Stimulated activated CD8-positive, alpha-beta memory T cell treated with anti-CD3 and anti-CD28 coated beads, Interleukin-4, amount 100 ng/mL, for 48 hours (primary cell): ENCODE measurements around the gene CRIP2.
A peak's percentile ranks its signal among the peaks of the same experiment; 100 is the strongest.

Source experiments
- DNase-seq: peaks from one replicate; pipeline ENCODE4 v3.0.0-alpha.2; 2020

The CRIP2 gene

DNA sequence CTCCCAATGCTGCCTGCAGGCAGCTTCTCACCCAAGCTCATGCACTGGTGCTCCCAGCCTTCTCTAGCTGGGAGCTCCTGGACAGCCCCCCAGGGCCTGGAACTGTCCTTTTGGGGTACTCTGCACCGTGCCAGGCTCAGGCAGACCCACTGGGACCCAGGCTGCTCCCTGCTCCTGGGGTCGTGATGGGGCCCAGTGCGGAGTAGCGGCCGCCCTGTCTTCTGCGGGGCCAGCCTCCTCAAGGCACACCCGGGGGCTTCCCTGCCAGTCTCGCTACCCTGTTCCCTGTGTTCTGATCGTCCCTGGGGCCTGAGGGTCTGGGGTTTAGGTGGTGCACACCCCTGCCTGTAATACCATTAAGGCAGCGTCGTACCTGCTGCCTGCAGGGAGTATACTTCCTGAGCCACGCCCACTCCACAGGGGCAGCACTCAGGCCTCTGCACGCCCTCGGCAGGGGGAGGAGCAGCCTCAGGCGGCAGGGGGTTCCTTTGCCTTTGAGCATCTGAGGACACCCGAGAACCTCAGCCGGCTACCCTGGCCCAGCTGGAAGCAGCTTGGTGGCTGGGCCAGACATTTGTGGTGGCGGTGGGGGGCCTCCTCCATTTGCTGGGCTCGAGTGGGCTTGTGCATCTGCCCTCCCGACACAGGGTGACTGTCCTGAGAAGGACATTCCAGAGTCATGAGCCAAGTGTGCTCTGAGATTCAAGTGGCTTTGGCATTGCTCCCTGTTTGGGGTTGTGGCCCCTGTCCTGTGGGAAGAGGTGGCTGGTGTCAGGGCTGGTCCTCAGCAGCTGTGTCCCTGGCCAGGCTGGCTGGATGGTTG is 9.2 kb upstream of the CRIP2 start:
- DNase-seq, result no peak

DNA sequence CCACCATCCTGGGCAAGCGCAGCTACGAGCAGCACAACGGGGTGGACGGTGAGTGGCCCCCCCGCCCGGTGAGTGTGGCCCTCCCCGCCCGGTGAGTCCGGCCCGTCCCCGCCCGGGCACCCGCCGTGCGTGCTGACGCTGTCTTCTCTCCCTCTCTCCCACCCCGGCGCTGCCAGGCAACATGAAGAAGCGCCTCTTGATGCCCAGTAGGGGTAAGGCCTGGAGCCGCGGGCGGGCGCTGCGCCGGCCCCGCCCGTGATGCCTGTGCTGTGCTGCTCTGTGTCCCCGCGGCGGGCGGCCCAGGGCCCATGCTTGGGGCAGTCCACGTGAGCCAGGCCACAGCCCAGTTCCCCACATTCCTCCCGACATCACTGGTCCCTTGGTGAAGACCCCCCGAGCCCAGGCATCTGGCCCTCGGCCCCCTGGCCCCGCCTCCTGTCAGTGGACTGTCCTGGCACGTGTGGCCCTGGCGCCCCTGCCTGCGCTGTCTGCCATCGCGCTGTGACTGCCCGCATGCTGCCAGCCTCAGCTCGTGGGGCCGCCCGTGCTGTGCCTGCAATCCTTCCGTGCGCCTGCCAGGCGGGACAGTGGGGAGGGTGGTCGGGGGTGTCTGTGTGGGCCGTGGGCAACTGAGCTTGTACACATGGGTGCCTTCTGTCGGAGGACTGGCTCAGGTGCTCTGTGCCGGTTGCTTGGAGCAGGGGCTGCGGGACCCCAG is 7.9 kb upstream of the CRIP2 start:
- DNase-seq, result no peak

- no peak for DNase-seq
Measured at GRCh38 chr14:105467249-105467941, 7.2 kb upstream of the CRIP2 start.

- DNase-seq, result no peak
Measured at GRCh38 chr14:105467942-105468471, 6.6 kb upstream of the CRIP2 start.

DNA sequence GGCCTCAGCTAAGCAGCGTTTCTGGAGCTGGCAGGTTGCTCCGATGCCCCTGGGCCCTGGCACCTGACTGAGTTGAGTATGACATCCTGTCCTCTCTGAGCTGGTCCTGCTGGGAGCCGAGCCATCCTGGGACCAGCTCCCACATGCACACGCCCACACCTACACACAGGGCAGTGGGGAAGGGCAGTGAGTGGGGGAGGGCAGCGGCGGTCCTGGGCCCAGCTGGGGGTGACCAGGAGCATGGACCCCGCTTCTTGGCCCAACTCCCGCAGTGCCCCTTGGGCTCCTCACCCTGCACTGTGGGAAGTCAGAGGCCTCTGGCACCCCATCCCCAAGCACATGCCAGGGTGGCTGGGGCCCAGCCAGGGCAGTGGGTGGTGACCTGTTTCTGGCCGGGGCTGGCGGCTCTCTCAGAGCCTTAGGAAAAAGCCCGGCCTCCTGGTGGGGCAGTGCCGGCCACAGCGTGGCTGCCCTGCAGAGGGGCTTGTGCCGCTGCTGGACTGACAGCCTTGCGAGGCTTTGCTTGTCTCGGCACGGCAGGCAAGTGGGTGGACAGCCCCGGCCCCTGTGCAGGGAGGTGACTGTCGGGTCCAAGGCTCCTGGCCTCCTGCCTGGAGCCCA is 5.9 kb upstream of the CRIP2 start:
- DNase-seq, result no peak

DNA sequence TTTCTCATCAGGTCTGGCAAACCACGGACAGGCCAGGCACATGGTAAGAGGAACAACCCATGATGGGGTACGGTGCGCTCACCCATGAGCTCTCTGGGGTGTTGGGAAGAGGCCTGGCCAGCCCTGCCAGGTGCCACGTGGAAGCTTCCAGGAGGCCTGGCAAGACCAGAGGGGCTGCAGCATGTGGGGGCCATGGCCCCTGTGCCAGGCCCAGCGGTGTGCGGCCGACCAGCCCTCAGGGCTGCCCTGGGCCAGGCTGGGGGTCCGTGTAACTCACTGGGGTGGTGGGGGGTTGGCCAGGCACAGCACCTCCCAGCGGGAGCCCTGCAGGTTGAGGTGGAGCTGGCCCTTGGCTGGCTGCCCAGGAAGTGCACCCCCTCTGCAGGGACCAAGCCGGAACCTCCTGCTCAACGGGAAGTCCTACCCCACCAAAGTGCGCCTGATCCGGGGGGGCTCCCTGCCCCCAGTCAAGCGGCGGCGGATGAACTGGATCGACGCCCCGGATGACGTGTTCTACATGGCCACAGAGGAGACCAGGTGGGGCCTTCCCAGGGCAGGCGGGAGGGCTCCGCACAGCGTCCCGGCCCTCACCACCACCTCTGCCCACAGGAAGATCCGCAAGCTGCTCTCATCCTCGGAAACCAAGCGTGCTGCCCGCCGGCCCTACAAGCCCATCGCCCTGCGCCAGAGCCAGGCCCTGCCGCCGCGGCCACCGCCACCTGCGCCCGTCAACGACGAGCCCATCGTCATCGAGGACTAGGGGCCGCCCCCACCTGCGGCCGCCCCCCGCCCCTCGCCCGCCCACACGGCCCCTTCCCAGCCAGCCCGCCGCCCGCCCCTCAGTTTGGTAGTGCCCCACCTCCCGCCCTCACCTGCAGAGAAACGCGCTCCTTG is 4.9 kb upstream of the CRIP2 start:
- DNase-seq, result no peak

- DNase-seq, result no peak
Measured at GRCh38 chr14:105470350-105471296, 4.0 kb upstream of the CRIP2 start.

DNA sequence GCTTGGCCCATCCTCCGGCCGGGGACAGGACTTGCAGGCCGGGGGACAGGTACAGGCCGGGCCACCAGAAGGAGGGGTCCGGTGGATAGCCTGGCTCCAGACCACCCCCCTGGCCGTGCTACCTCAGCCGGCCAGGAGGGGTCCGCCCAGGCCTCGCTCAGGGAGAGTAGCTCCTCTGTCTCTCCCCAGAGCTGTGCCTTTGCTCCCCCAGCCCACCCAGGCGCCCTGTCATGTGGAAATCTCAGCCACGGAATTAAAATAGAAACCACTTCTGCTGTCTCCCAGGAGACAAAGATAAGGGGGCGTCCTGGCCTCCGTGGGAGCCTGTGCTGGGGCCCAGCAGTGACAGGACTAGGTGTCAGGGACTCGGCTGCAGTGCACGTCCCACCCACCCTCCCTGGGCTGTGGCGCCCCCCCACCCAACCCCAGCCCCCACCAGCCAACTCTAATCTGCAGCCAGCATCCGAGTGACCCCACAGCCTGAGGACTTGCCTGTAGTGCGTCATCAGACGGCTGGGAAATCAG is 3.3 kb upstream of the CRIP2 start:
- no peak for DNase-seq

DNA sequence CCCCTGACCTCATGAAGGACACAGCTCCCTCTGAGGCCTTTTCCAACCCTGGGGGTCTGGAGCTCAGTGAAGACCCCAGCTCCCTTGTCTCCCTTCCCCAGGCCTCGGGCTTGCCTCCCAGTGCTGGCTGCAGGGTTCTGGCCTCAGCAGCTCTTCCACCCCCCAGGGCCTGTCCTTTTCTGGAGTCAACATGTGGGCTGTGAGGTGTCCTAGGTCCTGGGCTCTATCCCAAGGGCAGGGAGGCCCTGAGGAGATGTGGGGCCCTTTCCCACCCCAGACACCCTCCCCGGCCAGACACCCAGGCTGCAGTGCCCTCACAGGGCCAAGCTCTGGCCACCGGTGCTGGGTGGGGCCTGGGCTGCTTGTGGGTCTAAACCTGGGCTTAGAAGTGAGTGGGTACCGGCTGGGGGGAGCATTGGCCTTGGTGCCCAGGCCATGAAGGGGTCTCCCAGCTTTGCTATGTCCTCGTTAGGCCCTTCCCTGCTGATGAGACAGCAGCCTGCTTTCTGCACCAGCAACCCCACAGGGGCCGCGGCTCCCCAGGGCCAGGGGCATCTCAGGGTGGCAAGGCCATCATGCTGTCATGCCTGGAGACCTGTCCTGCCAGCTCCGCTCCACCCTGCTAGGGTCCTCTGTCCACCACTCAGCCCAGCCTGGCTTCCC is 2.7 kb upstream of the CRIP2 start:
- DNase-seq, result no peak

GRCh38 chr14:105472486-105472991 is 2.1 kb upstream of the CRIP2 start:
- no peak for DNase-seq

DNA sequence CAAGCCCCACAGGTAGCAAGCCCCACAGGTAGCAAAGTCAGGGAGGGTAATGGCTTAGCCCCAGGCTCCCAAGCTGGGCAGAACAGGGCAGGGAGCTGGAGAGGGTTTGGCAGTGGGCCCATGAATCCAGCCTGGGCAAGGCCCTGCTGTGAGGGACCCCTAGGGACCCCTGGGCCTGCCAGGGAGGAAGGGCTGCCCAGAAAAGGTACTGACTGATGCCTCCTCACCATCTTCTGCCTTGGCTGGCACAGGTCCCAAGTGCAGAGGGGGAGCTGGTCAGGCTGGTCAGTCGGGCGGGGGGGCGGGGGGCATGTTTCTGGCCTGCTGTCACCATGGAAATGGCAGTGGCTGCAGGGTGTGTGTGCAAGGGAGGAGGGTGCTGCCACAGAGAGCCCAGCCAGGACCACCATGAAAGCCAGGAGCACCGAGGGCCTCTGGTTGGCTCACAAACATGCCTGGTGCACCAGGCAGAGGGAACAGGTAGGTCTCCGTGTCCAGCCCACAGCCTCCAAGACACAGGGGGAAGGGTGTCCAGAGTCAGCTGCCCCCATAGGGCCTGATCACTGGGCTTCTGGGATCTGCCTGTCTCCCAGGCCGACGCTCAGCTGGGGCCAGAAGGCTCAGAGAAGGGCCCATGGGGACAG is 1.5 kb upstream of the CRIP2 start:
- no peak for DNase-seq

GRCh38 chr14:105473677-105474482 is 741 bp upstream of the CRIP2 start:
- peak; percentile 70 for DNase-seq

DNA sequence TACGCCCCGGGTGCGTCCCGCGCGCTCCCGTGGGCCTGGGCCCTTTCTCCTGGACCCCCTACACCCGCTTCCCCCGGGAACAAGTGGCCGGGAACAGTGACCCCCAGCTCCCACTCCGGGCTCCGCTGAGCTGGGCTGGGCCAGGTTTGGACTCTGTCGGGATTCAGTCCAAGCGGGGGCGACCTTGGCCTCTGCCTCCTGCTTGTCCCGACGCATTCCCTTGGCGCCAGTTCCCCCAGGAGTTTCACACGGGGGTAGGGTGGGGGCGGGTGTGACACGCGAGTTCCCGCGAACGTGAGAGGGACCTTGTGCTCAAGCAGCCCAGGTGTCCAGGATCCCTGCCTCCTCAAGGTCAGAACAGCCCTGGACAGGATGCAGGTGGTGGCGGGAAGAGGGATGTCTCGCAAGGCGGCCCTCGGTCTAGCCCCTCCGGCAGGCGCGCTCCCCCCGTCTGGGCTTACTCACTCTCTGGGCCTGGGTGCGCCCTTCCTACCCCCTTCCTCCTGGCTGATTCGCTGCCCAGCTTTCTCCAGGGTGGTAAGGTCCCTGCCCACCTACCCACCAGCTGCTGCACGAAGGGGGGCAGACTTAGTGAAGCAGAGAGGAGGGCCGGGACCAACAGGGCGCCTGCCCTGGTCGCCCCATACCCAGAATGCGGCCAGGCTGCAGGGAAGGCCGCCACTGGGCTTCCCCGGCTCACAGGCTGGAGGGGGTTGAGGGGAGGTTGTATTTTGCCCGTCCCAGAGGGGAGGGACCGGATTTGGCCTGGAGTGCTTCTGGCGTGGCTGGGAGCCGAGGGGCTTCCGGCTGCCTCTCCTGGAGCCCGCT is 862 bp downstream of the CRIP2 start:
- DNase-seq, result peak; percentile 32

DNA sequence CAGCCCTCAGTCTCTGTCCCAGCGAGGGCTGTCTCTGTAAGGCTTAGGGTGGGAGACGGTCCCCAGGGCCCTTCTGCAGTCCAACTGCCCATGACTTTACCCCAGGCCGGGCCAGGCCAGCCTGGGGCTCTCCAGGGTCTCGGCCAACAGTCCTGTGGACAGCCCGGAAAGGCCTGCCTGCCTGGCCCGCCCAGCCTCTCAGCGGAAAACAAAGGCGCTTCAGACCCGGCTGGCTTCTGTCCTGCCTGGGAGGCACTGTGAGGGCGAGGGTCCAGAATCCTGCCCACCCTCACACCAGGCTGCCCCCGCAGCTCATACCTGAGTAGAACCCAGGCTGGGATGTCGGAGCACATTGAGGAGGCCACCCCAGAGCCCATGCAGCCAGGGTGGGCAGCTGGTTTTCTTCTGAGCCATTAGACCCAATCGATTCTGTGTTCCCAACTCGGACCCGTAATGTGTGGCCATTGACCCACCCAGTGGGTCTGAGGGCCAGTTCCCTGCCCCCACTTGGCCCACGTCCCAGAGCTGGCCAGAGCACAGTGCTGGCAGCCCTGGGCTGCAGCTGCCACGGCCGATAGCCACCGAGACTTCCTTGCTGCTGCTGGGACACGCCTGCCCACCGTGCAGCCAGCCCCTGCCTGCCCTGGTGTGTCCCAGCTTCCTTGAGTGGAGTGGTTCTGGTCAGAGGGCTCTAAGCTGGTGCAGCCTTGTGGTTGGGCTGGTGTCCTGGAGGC is 1.6 kb downstream of the CRIP2 start:
- no peak for DNase-seq

- peak; percentile 28 for DNase-seq
Measured at GRCh38 chr14:105476831-105477659, 2.4 kb downstream of the CRIP2 start.
